DOHH2 (cell line): ENCODE results near the gene KCNN3.

Experiments used
- H3F3A ChIP-seq: fragments of 200-600 bp; sonication (generic), shearing (Covaris generic); 2 replicates; pipeline ENCODE4 v1.6.0; 2016; ENCODE audit warnings: antibody characterized with exemption, mild to moderate bottlenecking; ENCODE audit not compliant: control insufficient read depth, insufficient read depth
- H3K27ac ChIP-seq: fragments of 200-600 bp; sonication (generic); 2 replicates; pipeline ENCODE4 v1.5.1; 2014; ENCODE audit warnings: low read depth, mild to moderate bottlenecking, low read length, moderate library complexity
- H3K27me3 ChIP-seq: fragments of 200-600 bp; sonication (generic); 2 replicates; pipeline ENCODE4 v1.6.1; 2014; ENCODE audit warnings: mild to moderate bottlenecking, low read length, mixed read lengths; ENCODE audit not compliant: control insufficient read depth
- H3K36me3 ChIP-seq: fragments of 200-600 bp; sonication (generic); 2 replicates; pipeline ENCODE4 v1.6.1; 2014; ENCODE audit warnings: mild to moderate bottlenecking, low read length, moderate library complexity, mixed read lengths; ENCODE audit not compliant: control insufficient read depth
- H3K4me1 ChIP-seq: fragments of 200-600 bp; sonication (generic); 2 replicates; pipeline ENCODE4 v1.6.1; 2014; ENCODE audit warnings: mild to moderate bottlenecking, low read length, mixed read lengths; ENCODE audit not compliant: control insufficient read depth
- H3K4me2 ChIP-seq: fragments of 200-600 bp; sonication (generic); 2 replicates; pipeline ENCODE4 v1.6.0; 2014; ENCODE audit warnings: mild to moderate bottlenecking, low read length, moderate library complexity
- H3K4me3 ChIP-seq: fragments of 200-600 bp; sonication (generic); 2 replicates; pipeline ENCODE4 v1.5.1; 2014; ENCODE audit warnings: mild to moderate bottlenecking, low read length, mixed read lengths
- H3K79me2 ChIP-seq: fragments of 200-600 bp; sonication (generic); 2 replicates; pipeline ENCODE4 v1.6.1; 2014; ENCODE audit warnings: mild to moderate bottlenecking, low read length, mixed read lengths; ENCODE audit not compliant: control insufficient read depth
- H3K9me2 ChIP-seq: fragments of 200-600 bp; sonication (generic); replicated peaks from 2 replicates; pipeline ENCODE4 v1.6.1; 2014; ENCODE audit warnings: mild to moderate bottlenecking, low read length, mixed read lengths; ENCODE audit not compliant: control insufficient read depth
- H3K9me3 ChIP-seq: fragments of 200-600 bp; sonication (generic); 2 replicates; pipeline ENCODE4 v1.6.1; 2014; ENCODE audit warnings: antibody characterized with exemption, low read length, mixed read lengths; ENCODE audit not compliant: control insufficient read depth, insufficient read depth
- H4K20me1 ChIP-seq: fragments of 200-600 bp; sonication (generic); 2 replicates; pipeline ENCODE4 v1.6.0; 2014; ENCODE audit warnings: low read depth, mild to moderate bottlenecking, antibody characterized with exemption, low read length, moderate library complexity; ENCODE audit not compliant: control insufficient read depth, insufficient read depth
- EZH2phosphoT487 ChIP-seq: fragments of 200-600 bp; sonication (generic); IDR thresholded peaks from 2 replicates; pipeline ENCODE4 v1.6.1; 2017; ENCODE audit warnings: borderline replicate concordance, mild to moderate bottlenecking, antibody characterized with exemption, low read length, moderate library complexity, mixed read lengths
- TF ChIP-seq, protein P1 (sequence below): fragments of 200-600 bp; sonication (generic); IDR thresholded peaks from one replicate; pipeline ENCODE4 v1.5.1; 2014; ENCODE audit warnings: antibody characterized with exemption, mild to moderate bottlenecking, low read depth, low read length; ENCODE audit not compliant: poor library complexity, severe bottlenecking

KCNN3 gene

DNA sequence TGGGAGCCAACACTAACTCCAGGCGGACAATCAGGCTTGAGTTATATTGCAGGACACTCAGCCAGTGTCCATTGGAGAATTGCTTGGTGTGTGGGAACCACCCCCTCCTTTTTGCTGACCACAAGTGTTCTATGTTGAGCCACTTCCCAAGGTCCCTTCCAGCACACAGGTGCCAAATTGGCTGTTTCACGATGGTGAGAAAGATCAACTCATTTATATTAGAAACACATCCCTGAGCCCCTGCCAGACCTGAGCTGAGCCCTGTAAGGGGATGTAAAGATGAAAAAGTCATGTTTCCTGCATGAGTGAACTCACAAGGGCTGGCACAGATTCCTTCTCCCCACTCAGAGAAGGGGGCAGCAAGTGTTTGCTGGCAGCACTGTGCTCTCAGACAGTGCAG is 96.5 kb downstream of the KCNN3 start:
- Histone ChIP-seq H3K4me2 (no peak overlapping the region), H3F3A (no peaks in the 10 kb centered on the region), H4K20me1 (no peaks in the 10 kb centered on the region; the same call in 1 of the 2 replicates), H3K79me2 (no peaks in the 10 kb centered on the region), H3K27ac (no peak overlapping the region), H3K4me3 (no peak overlapping the region), H3K9me3 (no peaks in the 10 kb centered on the region), H3K9me2 (no peaks in the 10 kb centered on the region), H3K36me3 (peaks cover 64% of the 10 kb centered on the region), H3K4me1 (peaks cover 30% of the 10 kb centered on the region), H3K27me3 (no peaks in the 10 kb centered on the region)
- no peak for TF ChIP-seq EZH2phosphoT487
- TF ChIP-seq, protein P1, sequence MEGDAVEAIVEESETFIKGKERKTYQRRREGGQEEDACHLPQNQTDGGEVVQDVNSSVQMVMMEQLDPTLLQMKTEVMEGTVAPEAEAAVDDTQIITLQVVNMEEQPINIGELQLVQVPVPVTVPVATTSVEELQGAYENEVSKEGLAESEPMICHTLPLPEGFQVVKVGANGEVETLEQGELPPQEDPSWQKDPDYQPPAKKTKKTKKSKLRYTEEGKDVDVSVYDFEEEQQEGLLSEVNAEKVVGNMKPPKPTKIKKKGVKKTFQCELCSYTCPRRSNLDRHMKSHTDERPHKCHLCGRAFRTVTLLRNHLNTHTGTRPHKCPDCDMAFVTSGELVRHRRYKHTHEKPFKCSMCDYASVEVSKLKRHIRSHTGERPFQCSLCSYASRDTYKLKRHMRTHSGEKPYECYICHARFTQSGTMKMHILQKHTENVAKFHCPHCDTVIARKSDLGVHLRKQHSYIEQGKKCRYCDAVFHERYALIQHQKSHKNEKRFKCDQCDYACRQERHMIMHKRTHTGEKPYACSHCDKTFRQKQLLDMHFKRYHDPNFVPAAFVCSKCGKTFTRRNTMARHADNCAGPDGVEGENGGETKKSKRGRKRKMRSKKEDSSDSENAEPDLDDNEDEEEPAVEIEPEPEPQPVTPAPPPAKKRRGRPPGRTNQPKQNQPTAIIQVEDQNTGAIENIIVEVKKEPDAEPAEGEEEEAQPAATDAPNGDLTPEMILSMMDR: no peak

DNA sequence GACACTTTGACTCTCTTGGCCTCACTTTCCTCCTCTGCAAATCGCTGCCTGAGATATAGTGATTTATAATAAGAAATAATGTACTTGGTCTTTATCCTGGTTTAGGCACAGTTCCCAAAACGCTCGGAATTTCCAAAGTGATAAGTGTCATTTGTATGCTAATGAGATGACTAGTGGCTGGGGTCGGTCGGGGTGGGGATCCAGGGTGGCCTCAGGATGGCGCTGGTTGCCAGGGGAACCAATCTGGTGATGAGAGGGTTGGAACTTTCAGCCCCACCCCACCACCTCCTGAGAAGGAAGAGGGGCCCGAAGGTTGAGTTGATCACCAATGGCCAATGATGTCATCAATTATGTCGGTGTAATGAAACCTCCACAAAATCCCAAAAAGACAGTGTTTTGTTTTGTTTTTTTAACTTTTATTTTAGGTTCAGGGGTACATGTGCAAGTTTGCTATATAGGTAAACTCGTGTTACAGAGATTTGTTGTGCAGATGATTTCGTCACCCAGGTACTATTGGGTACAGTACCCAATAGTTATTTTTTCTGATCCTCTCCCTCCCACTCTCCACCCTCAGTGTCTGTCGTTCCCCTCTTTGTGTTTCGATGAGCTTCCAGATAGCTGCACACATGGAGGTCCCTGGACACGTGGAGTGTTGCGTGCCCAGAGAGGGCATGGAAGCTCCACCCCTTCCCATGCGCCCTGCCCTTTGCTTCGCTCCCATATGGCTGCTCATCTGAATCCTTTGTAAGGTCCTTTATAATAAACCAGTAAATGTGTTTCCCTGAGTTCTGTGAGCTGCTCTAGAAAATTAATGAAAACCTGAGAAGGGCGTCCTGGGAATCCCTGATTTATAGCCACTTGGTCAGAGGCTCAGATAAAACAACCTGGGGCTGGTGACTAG is 97.2 kb downstream of the KCNN3 start:
- no peak for TF ChIP-seq EZH2phosphoT487
- TF ChIP-seq, protein P1: peak; percentile 38
- Histone ChIP-seq H3K36me3 (peaks cover 70% of the 10 kb centered on the region), H3K27me3 (no peaks in the 10 kb centered on the region), H3F3A (no peaks in the 10 kb centered on the region), H3K9me2 (no peaks in the 10 kb centered on the region), H3K4me3 (no peak overlapping the region), H3K9me3 (no peaks in the 10 kb centered on the region), H3K79me2 (no peaks in the 10 kb centered on the region), H3K4me2 (no peak overlapping the region), H4K20me1 (no peaks in the 10 kb centered on the region; the same call in 1 of the 2 replicates), H3K27ac (no peak overlapping the region), H3K4me1 (peaks cover 30% of the 10 kb centered on the region)

DNA sequence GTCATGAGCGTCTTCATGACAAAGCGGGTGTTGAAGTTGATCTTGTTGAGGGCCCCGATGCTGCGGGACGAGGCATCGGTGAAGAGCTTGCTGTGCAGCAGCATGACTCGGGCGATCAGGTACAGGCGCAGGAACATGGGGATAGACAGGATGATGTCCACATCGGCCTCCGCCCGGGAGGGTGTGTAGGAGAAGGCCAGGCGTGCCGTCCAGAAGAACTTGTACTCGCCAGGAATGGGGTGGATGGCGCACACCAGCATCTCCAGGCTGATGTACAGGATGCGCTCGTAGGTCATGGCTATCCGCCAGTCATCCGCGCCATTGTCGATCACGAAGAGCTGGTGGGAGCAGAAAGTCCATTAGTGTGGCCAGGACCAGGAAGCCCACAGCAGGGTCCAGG is 98.0 kb downstream of the KCNN3 start:
- H4K20me1 ChIP-seq: no peaks in the 10 kb centered on the region; the same call in 1 of the 2 replicates
- peaks cover 70% of the 10 kb centered on the region for H3K36me3 ChIP-seq
- H3K4me1 ChIP-seq: peaks cover 30% of the 10 kb centered on the region
- H3K27ac ChIP-seq: no peak overlapping the region
- no peak for TF ChIP-seq EZH2phosphoT487
- TF ChIP-seq, protein P1: no peak
- H3K9me3 ChIP-seq: no peaks in the 10 kb centered on the region
- H3K4me3 ChIP-seq: no peak overlapping the region
- no peaks in the 10 kb centered on the region for H3K79me2 ChIP-seq
- no peaks in the 10 kb centered on the region for H3K9me2 ChIP-seq
- H3F3A ChIP-seq: no peaks in the 10 kb centered on the region
- no peaks in the 10 kb centered on the region for H3K27me3 ChIP-seq
- H3K4me2 ChIP-seq: no peak overlapping the region
